ENCODE data around the gene NIF3L1.

GRCh38 chr2:200899482-200899881, 10.3 kb downstream of the NIF3L1 start:
- TF ChIP-seq EP300 (IDR thresholded peaks at IDR 0.05) (no peak), CTCF (IDR thresholded peaks at IDR 0.05) (no peak), HMGXB4 (CRISPR knock-in tag; IDR thresholded peaks at IDR 0.05; ENCODE audit: borderline replicate concordance) (no peak), PBX3 (IDR thresholded peaks at IDR 0.05) (no peak), KDM1A (IDR thresholded peaks at IDR 0.05; ENCODE audit: low read depth) (no peak), FOXS1 (CRISPR knock-in tag; IDR thresholded peaks at IDR 0.05) (no peak), JUN (IDR thresholded peaks at IDR 0.05) (no peak), POLR2A (IDR thresholded peaks at IDR 0.05; ENCODE audit: low read length) (no peak), ESRRA (IDR thresholded peaks at IDR 0.05; ENCODE audit: borderline replicate concordance, low read length) (no peak), CBX8 (IDR thresholded peaks at IDR 0.05) (no peak), RFX5 (IDR thresholded peaks at IDR 0.05) (no peak)

Measured in A549 (cell line).